Trophoblast cell (in vitro differentiated cells and primary cell): ENCODE results near the gene KANK4.

Experiments
- DNase-seq, 2 donors: peaks; one replicate each; pipeline ENCODE4 v3.0.0-alpha.2; 2016
- H2AFZ ChIP-seq: 2 replicates; pipeline ENCODE4 v1.6.1; 2013; ENCODE audit warnings: low read length, moderate library complexity, mild to moderate bottlenecking; ENCODE audit not compliant: insufficient read depth, poor library complexity
- H2AK5ac ChIP-seq: 2 replicates; pipeline ENCODE4 v1.6.1; 2013; ENCODE audit warnings: mild to moderate bottlenecking, low read length
- H2BK120ac ChIP-seq: 2 replicates; pipeline ENCODE4 v1.6.1; 2013; ENCODE audit warnings: low read length, mild to moderate bottlenecking, moderate library complexity; ENCODE audit not compliant: insufficient read depth, poor library complexity
- H2BK12ac ChIP-seq: 2 replicates; pipeline ENCODE4 v1.6.1; 2013; ENCODE audit warnings: mild to moderate bottlenecking, low read length, moderate library complexity
- H2BK5ac ChIP-seq: 2 replicates; pipeline ENCODE4 v1.6.1; 2013; ENCODE audit warnings: low read length, low read depth, moderate library complexity, mild to moderate bottlenecking; ENCODE audit not compliant: poor library complexity
- H3K14ac ChIP-seq: 2 replicates; pipeline ENCODE4 v1.6.1; 2013; ENCODE audit warnings: mild to moderate bottlenecking, low read length
- H3K18ac ChIP-seq: 2 replicates; pipeline ENCODE4 v1.6.1; 2013; ENCODE audit warnings: mild to moderate bottlenecking, low read length
- H3K23ac ChIP-seq: 2 replicates; pipeline ENCODE4 v1.6.1; 2013; ENCODE audit warnings: low read length
- H3K27ac ChIP-seq: 2 replicates; pipeline ENCODE4 v1.5.1; 2013; ENCODE audit warnings: low read depth, mild to moderate bottlenecking, inconsistent platforms, low read length, moderate library complexity
- H3K27me3 ChIP-seq: 2 replicates; pipeline ENCODE4 v1.6.1; 2013; ENCODE audit warnings: inconsistent platforms, mild to moderate bottlenecking, low read length, moderate library complexity; ENCODE audit not compliant: insufficient read depth
- H3K36me3 ChIP-seq, 2 experiments: 1 replicate in 1 of 2; 2 replicates in 1 of 2; pipeline ENCODE4 v1.6.1; 2013; ENCODE audit warnings: low read length in 2 of 2, mild to moderate bottlenecking in 2 of 2, moderate library complexity in 1 of 2; ENCODE audit not compliant: insufficient read depth in 2 of 2, control insufficient read depth in 1 of 2
- H3K4ac ChIP-seq: 2 replicates; pipeline ENCODE4 v1.6.1; 2013; ENCODE audit warnings: low read depth, mild to moderate bottlenecking, low read length, moderate library complexity
- H3K4me1 ChIP-seq, 2 experiments: 1 replicate in 1 of 2; 2 replicates in 1 of 2; pipeline ENCODE4 v1.6.1; 2013; ENCODE audit warnings: low read length in 2 of 2, mild to moderate bottlenecking in 2 of 2, moderate library complexity in 1 of 2; ENCODE audit not compliant: insufficient read depth in 2 of 2, control insufficient read depth in 1 of 2
- H3K4me2 ChIP-seq: 2 replicates; pipeline ENCODE4 v1.6.1; 2013; ENCODE audit warnings: inconsistent platforms, mild to moderate bottlenecking, low read length, moderate library complexity
- H3K4me3 ChIP-seq: 2 replicates; pipeline ENCODE4 v1.5.1; 2013; ENCODE audit warnings: mild to moderate bottlenecking, low read depth, low read length, inconsistent platforms
- H3K79me1 ChIP-seq: one replicate; pipeline ENCODE4 v1.6.1; 2013; ENCODE audit warnings: low read length
- H3K79me2 ChIP-seq: 2 replicates; pipeline ENCODE4 v1.6.1; 2013; ENCODE audit warnings: low read length, mild to moderate bottlenecking; ENCODE audit not compliant: control insufficient read depth, insufficient read depth, poor library complexity
- H3K9ac ChIP-seq: 2 replicates; pipeline ENCODE4 v1.6.1; 2013; ENCODE audit warnings: mild to moderate bottlenecking, low read length
- H3K9me3 ChIP-seq: 2 replicates; pipeline ENCODE4 v1.6.1; 2013; ENCODE audit warnings: low read depth, mild to moderate bottlenecking, control low read depth, inconsistent platforms, low read length; ENCODE audit not compliant: insufficient read depth
- H4K12ac ChIP-seq: 2 replicates; pipeline ENCODE4 v1.6.1; 2013; ENCODE audit warnings: low read depth, mild to moderate bottlenecking, low read length, moderate library complexity
- H4K8ac ChIP-seq: 2 replicates; pipeline ENCODE4 v1.6.1; 2013; ENCODE audit warnings: low read depth, mild to moderate bottlenecking, low read length, moderate library complexity
- H4K91ac ChIP-seq: one replicate; pipeline ENCODE4 v1.6.1; 2013; ENCODE audit warnings: low read depth, mild to moderate bottlenecking, low read length, moderate library complexity
- WGBS: extraction: QIAGEN DNeasy Blood & Tissue Kit; methylation state at CpG from one replicate; pipeline ENCODE4 v1.1.7; 2013; ENCODE audit warnings: missing lambda C conversion rate; ENCODE audit not compliant: insufficient read length, insufficient coverage; ENCODE audit errors: extremely low coverage; 5-methylcytosine and 5-hydroxymethylcytosine counted together

KANK4 gene

GRCh38 chr1:62268315-62268714 lies 50.9 kb downstream of the KANK4 start:
- Histone ChIP-seq H3K27me3 (no peaks in the 10 kb centered on the region), H2AK5ac (no peak overlapping the region), H3K9me3 (peaks cover 3% of the 10 kb centered on the region), H3K14ac (no peak overlapping the region), H3K79me1 (no peaks in the 10 kb centered on the region), H2BK5ac (no peak overlapping the region), H4K8ac (no peak overlapping the region), H3K4me1 (peaks cover 0 to 4% of the 10 kb centered on the region in 2 experiments), H3K36me3 (peaks cover 51 to 64% of the 10 kb centered on the region in 2 experiments), H3K9ac (no peak overlapping the region), H3K4me3 (no peak overlapping the region), H2BK120ac (no peak overlapping the region), H3K23ac (no peak overlapping the region), H3K18ac (no peak overlapping the region), H4K91ac (no peak overlapping the region), H4K12ac (no peak overlapping the region), H3K79me2 (no peaks in the 10 kb centered on the region), H2AFZ (no peak overlapping the region), H3K4ac (no peak overlapping the region), H3K27ac (no peak overlapping the region), H3K4me2 (no peak overlapping the region), H2BK12ac (no peak overlapping the region)
- WGBS: no CpG with 5 or more reads among the region's 8 CpGs
- DNase-seq: no peak

- no peaks in the 10 kb centered on the region for H3K79me1 ChIP-seq
Observed at GRCh38 chr1:62265956-62266935, 53.0 kb downstream of the KANK4 start.

DNA sequence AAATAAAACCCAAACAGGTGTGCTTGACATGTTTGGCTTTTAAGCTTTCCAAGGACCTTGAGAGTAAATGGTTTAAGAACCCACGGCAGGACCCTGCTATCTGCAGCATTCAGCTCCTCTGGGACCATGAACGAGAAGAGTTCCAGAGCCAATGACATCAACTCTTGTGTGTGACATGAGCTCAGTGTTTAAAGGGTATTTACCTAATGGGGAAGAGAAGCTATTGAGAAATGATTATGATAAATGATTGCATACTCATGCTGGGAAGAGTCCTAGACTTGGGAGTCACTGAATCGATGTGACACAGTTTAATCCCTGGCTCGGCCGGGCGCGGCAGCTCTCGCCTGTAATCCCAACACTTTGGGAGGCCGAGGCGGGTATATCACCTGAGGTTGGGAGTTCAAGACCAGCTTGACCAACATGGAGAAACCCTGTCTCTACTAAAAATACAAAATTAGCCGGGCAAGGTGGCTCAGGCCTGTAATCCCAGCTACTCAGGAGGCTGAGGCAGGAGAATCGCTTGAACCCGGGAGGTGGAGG lies 55.4 kb downstream of the KANK4 start:
- H3K36me3 ChIP-seq: peaks cover 53 to 67% of the 10 kb centered on the region in 2 experiments
- no peak overlapping the region for H4K12ac ChIP-seq
- peaks cover 3% of the 10 kb centered on the region for H3K9me3 ChIP-seq
- H3K79me2 ChIP-seq: no peaks in the 10 kb centered on the region
- H3K27me3 ChIP-seq: no peaks in the 10 kb centered on the region
- H3K4me3 ChIP-seq: no peak overlapping the region
- H3K4ac ChIP-seq: no peak overlapping the region
- H2BK5ac ChIP-seq: no peak overlapping the region
- no peak overlapping the region for H3K27ac ChIP-seq
- peaks cover 0 to 2% of the 10 kb centered on the region in 2 experiments for H3K4me1 ChIP-seq
- H2AK5ac ChIP-seq: no peak overlapping the region
- no peak overlapping the region for H2BK12ac ChIP-seq
- no peaks in the 10 kb centered on the region for H3K79me1 ChIP-seq
- H2BK120ac ChIP-seq: no peak overlapping the region
- H3K23ac ChIP-seq: no peak overlapping the region
- WGBS: no CpG with 5 or more reads among the region's 13 CpGs
- H3K18ac ChIP-seq: no peak overlapping the region
- H3K14ac ChIP-seq: no peak overlapping the region
- H2AFZ ChIP-seq: no peak overlapping the region
- H4K8ac ChIP-seq: no peak overlapping the region
- H3K9ac ChIP-seq: no peak overlapping the region
- H4K91ac ChIP-seq: no peak overlapping the region
- no peak overlapping the region for H3K4me2 ChIP-seq
- no peak for DNase-seq

More at GRCh38 chr1:62265956-62266935, 53.0 kb downstream of the KANK4 start:
- H3K36me3 ChIP-seq: peaks cover 48 to 61% of the 10 kb centered on the region in 2 experiments
- H3K4ac ChIP-seq: no peak overlapping the region
- no peaks in the 10 kb centered on the region for H3K27me3 ChIP-seq
- no peak overlapping the region for H3K4me2 ChIP-seq
- no peak overlapping the region for H2AK5ac ChIP-seq
- no peak overlapping the region for H2AFZ ChIP-seq
- no peak overlapping the region for H2BK5ac ChIP-seq
- no peak overlapping the region for H4K12ac ChIP-seq
- H3K23ac ChIP-seq: peak overlapping the region; percentile 38
- H3K4me1 ChIP-seq: peaks cover 0 to 2% of the 10 kb centered on the region in 2 experiments
- peaks cover 3% of the 10 kb centered on the region for H3K9me3 ChIP-seq
- H2BK12ac ChIP-seq: no peak overlapping the region
- no peaks in the 10 kb centered on the region for H3K79me2 ChIP-seq
- H3K18ac ChIP-seq: no peak overlapping the region
- WGBS: no CpG with 5 or more reads among the region's 9 CpGs
- no peak overlapping the region for H3K9ac ChIP-seq
- H4K8ac ChIP-seq: no peak overlapping the region
- H4K91ac ChIP-seq: no peak overlapping the region
- no peak for DNase-seq
- no peak overlapping the region for H3K27ac ChIP-seq
- H3K4me3 ChIP-seq: peak overlapping the region; percentile 2
- no peak overlapping the region for H3K14ac ChIP-seq
- no peak overlapping the region for H2BK120ac ChIP-seq

DNA sequence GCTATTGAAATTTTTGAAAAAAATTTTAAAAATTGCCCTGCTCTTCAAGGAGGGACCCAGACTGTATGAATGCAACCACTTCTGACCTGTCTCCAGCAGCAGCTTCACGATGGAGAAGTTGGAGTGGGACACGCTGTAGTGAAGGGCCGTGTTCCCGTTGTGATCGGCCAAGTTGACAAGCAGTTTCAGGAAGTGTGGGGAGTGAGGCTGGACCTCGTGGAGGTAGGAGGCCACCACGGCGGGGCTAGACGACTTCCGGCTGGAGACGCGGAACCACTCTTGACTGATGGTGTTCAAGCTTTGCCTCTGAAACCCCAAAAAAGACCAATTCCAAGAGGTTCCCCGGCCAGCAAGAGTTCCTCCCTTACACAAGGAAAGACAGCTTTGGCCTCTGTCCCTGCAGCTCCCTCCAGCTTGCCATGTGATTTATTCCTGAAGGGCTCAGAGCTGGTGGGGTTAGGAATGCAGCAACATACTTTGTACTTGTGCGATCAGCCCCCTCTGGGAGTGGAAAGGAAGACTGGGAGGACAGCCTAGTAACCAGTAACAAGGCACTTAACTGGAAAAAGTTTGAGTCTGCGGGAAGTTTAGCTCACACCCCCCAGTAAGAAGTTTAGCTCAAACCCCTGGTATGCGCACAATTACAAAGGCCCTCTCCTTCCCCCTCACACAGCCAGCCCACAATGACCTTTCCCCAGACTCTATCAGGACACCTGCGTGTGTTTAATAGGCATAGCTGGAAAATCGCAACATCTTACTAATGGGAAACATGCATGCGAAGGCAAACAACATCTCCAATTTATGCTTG lies 56.0 kb downstream of the KANK4 start:
- no peak overlapping the region for H3K18ac ChIP-seq
- H2BK120ac ChIP-seq: no peak overlapping the region
- WGBS: no CpG with 5 or more reads among the region's 19 CpGs
- no peak overlapping the region for H3K9ac ChIP-seq
- H3K9me3 ChIP-seq: peaks cover 3% of the 10 kb centered on the region
- H3K27ac ChIP-seq: no peak overlapping the region
- DNase-seq: no peak
- H2BK12ac ChIP-seq: no peak overlapping the region
- peaks cover 0 to 2% of the 10 kb centered on the region in 2 experiments for H3K4me1 ChIP-seq
- H3K79me1 ChIP-seq: no peaks in the 10 kb centered on the region
- H3K36me3 ChIP-seq: peaks cover 49 to 66% of the 10 kb centered on the region in 2 experiments
- H4K8ac ChIP-seq: no peak overlapping the region
- no peak overlapping the region for H3K23ac ChIP-seq
- H3K4me2 ChIP-seq: no peak overlapping the region
- H3K4me3 ChIP-seq: no peak overlapping the region
- no peak overlapping the region for H3K4ac ChIP-seq
- H2BK5ac ChIP-seq: no peak overlapping the region
- no peak overlapping the region for H4K91ac ChIP-seq
- no peak overlapping the region for H3K14ac ChIP-seq
- H2AFZ ChIP-seq: no peak overlapping the region
- no peak overlapping the region for H2AK5ac ChIP-seq
- H4K12ac ChIP-seq: no peak overlapping the region
- H3K27me3 ChIP-seq: no peaks in the 10 kb centered on the region
- H3K79me2 ChIP-seq: no peaks in the 10 kb centered on the region
